ENCODE data around the gene RPP30.

The RPP30 gene

GRCh38 chr10:90871766-90872647 is at the start of gene RPP30:
Gene RPP30 (plus strand): TSS chr10:90871974. CDS start chr10:90871987, 13 bp downstream.
- peak; percentile 72 to 76 for DNase-seq (ENCODE audit: low read depth in 2 of 2)

- DNase-seq (ENCODE audit: low read depth in 2 of 2), result no peak
These were observed 49.3 kb upstream of the RPP30 start for GRCh38 chr10:90822508-90822907.

GRCh38 chr10:90832111-90832510 is 39.7 kb upstream of the RPP30 start:
- DNase-seq (ENCODE audit: low read depth in 2 of 2), result no peak

- no peak for DNase-seq (ENCODE audit: low read depth in 2 of 2)
These were observed 37.4 kb upstream of the RPP30 start for GRCh38 chr10:90834326-90834725.

DNA sequence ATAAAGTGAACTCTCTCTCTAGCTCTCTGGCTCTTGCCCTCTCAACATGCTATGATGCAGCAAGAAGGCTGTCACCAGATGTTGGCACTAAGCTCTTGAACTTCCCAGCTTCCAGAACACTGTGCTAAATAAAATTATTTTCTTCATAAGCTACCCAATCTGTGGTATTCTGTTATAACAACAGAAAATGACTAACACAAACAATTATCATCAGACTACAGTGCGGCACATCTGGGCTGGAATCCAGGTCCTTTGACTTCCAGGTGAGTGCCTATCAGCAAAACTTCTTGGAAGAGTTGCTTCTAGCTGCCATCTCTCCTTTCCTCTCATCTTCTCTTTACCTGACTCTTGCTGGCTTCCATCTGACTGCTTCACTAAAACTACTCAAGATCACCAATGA is 34.3 kb upstream of the RPP30 start:
- no peak for DNase-seq (ENCODE audit: low read depth in 2 of 2)

- no peak for DNase-seq (ENCODE audit: low read depth in 2 of 2)
These were observed 29.0 kb upstream of the RPP30 start for GRCh38 chr10:90842725-90843124.

GRCh38 chr10:90845726-90846125 is 26.0 kb upstream of the RPP30 start:
- DNase-seq (ENCODE audit: low read depth in 2 of 2), result no peak

DNA sequence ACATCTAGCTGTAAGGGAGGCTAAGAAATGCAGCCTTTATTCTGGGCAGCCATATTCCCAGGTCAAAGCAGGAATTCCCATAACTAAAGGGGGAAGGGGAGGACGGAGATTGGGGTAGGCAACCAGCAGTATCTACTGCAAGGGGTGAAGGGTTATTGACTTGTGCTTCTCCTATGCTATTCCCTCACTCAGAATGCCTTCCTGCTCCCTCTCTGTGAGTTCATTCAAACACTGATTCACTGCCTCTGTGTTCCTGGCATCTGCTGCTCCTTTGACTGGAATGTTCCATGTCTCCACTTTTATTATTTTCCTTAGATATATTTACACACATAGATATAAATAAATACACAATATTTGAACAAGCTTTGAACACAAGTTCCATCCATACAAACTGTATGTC is 25.0 kb upstream of the RPP30 start:
- DNase-seq (ENCODE audit: low read depth in 2 of 2), result no peak

- DNase-seq (ENCODE audit: low read depth in 2 of 2), result no peak
These were observed 24.3 kb upstream of the RPP30 start for GRCh38 chr10:90847436-90847835.

DNA sequence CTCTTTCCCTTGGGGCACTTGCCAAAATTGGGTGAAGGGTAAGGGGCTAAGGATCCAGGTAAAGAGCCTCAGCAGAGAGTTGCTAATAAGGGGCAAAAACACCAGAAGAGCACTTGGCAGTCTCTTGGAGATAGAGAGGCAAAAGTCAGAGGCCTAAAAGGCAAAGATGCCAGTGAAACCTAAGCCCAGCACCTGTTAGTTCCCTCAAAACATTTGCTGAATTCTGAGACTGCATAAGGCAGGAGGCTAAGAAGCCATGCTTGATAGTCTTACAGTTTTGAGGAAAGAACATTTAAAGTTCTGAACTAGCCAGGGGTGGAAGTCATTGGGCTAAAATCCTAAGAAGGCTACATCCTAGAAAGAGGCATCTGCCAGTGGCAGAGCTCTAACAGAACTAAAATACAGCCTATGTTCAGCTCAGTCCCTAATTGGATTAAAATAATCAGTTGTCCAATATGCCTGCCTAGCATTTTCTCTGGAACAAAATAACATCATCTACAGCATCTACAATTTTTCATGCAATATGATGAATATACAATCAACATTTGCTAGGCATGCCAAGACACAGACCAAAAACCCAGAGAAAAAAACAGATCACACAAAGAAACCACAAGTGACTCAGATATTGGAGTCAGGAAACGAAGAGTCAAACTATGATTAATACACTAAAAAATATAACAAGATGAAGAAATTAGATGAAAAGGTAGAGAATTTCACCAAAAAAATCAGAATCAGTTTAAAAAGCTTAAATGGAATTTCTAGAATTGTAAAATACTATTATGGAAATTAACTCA is 21.6 kb upstream of the RPP30 start:
- DNase-seq (ENCODE audit: low read depth in 2 of 2), result no peak

- no peak for DNase-seq (ENCODE audit: low read depth in 2 of 2)
These were observed 16.6 kb upstream of the RPP30 start for GRCh38 chr10:90855126-90855525.

GRCh38 chr10:90856261-90856660 is 15.5 kb upstream of the RPP30 start:
- DNase-seq (ENCODE audit: low read depth in 2 of 2), result no peak

DNA sequence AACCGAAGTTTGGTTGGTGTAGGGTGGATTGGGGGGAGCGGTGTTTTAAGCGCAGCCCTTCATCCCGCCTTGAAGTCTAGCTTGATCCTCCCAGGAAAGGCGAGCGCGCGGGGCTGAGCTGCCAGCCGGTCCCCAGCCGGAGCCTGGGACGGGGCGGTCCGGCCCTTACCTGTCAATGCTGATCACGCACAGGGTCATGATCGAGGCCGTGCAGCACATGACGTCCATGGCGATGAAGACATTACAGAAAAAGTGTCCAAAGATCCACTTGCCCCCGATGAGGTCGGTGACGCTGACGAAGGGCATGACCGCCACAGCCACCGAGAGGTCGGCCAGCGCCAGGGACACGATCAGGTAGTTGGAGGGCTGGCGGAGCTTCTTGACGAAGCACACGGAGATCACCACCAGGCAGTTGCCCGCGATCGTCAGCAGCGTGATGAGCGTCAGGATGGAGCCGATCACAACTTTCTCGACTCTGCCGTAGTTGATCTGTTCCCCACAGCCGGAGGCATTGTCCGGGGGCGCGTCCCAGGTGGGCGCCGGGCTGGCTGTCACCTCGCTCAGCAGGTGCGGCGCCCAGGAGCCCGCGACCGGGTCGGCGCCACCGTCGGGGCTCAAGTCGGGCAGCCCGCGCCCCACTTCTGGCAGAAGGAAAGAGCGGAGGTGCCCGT is 14.7 kb upstream of the RPP30 start:
- DNase-seq (ENCODE audit: low read depth in 2 of 2), result no peak

GRCh38 chr10:90857635-90858460 is 13.9 kb upstream of the RPP30 start, which contains the start of gene HTR7:
Gene HTR7 (minus strand): TSS chr10:90858039. CDS start chr10:90857671, 368 bp downstream.
- peak; percentile 14 to 55 for DNase-seq (ENCODE audit: low read depth in 2 of 2)

GRCh38 chr10:90858461-90858968 is 13.3 kb upstream of the RPP30 start:
- DNase-seq (ENCODE audit: low read depth in 2 of 2), result no peak

- no peak for DNase-seq (ENCODE audit: low read depth in 2 of 2)
These were observed 12.4 kb upstream of the RPP30 start for GRCh38 chr10:90859321-90859751.

- DNase-seq (ENCODE audit: low read depth in 2 of 2), result no peak
These were observed 11.0 kb upstream of the RPP30 start for GRCh38 chr10:90860790-90861189.

DNA sequence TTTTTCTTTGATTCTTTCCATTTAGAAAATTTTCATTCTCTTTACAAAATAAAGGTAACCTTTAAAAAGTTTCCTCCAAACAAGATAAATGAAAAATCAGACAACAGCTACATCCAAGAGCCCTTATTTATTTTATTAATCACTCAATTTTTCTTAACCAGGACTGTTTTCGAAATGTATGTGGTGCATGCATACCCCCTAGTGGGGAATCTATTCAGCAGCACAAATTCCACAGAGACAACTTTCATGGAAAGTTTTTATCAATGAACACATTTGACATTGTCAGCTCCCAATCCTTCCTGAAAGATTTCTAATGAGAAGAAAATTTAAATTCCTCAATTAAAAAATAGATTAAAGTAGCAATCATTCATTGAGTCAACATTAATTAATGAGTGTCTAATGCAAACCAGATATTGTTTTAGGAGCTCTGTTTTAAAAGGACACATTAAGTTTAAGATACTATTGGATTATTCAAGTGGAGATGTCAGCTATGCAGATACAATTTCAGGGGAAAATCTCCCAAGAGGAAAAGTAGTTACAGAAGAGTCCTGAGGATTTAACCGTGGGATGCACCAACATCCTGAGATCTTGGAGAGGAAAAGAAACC is 8.8 kb upstream of the RPP30 start:
- DNase-seq (ENCODE audit: low read depth in 2 of 2), result no peak

GRCh38 chr10:90865401-90865800 is 6.4 kb upstream of the RPP30 start:
- no peak for DNase-seq (ENCODE audit: low read depth in 2 of 2)

- no peak for DNase-seq (ENCODE audit: low read depth in 2 of 2)
These were observed 5.7 kb upstream of the RPP30 start for GRCh38 chr10:90866050-90866598.
